ENCODE results near the gene DNAJC5. TPM values are rescaled to one million over a fixed set of nuclear protein-coding genes. Genes with fewer than 3 reads are reported as not detected.

Gene DNAJC5
- total RNA-seq, 6 donors from 2014 or later = 44.6 to 66.0 (median 60.7) TPM

GRCh38 chr20:63947638-63948456, 52.9 kb downstream of the DNAJC5 start:
- ATAC-seq (ENCODE audit: low FRiP score in 2 of 2) (no peak), DNase-seq (peak in 1 of 2 donors; percentile 69)
- H3K4me1 ChIP-seq = peaks cover 54 to 71% (median 63%) of the 10 kb centered on the region in 4 donors
- WGBS, 2 donors = 55% methylated on average over 16 to 27 of the region's 27 CpGs
- no peaks in the 10 kb centered on the region for H3K9me3 ChIP-seq
- peak overlapping the region in 3 of 4 donors; percentile 69 to 91 (median 87) for H3K27ac ChIP-seq
- H3K4me3 ChIP-seq = peak overlapping the region in 2 of 4 donors; percentile 2 to 15
- peaks cover 0 to 44% (median 32%) of the 10 kb centered on the region in 4 donors for H3K36me3 ChIP-seq
- no peaks in the 10 kb centered on the region for H3K27me3 ChIP-seq
- peak; percentile 24 to 43 for TF ChIP-seq POLR2AphosphoS5 (IDR thresholded peaks at IDR 0.05)
- TF ChIP-seq, protein P1, sequence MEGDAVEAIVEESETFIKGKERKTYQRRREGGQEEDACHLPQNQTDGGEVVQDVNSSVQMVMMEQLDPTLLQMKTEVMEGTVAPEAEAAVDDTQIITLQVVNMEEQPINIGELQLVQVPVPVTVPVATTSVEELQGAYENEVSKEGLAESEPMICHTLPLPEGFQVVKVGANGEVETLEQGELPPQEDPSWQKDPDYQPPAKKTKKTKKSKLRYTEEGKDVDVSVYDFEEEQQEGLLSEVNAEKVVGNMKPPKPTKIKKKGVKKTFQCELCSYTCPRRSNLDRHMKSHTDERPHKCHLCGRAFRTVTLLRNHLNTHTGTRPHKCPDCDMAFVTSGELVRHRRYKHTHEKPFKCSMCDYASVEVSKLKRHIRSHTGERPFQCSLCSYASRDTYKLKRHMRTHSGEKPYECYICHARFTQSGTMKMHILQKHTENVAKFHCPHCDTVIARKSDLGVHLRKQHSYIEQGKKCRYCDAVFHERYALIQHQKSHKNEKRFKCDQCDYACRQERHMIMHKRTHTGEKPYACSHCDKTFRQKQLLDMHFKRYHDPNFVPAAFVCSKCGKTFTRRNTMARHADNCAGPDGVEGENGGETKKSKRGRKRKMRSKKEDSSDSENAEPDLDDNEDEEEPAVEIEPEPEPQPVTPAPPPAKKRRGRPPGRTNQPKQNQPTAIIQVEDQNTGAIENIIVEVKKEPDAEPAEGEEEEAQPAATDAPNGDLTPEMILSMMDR (IDR thresholded peaks at IDR 0.05) = no peak

- DNase-seq (peak in 1 of 2 donors; percentile 63), ATAC-seq (ENCODE audit: low FRiP score in 2 of 2) (no peak)
- no peak overlapping the region for H3K4me3 ChIP-seq
- H3K36me3 ChIP-seq = peaks cover 0 to 14% (median 7%) of the 10 kb centered on the region in 4 donors
- peak overlapping the region; percentile 65 to 91 (median 76) for H3K27ac ChIP-seq
- peaks cover 72 to 86% (median 74%) of the 10 kb centered on the region in 4 donors for H3K4me1 ChIP-seq
- H3K27me3 ChIP-seq = no peaks in the 10 kb centered on the region
- WGBS, 2 donors = 85 to 88% methylated on average over 6 to 20 of the region's 20 CpGs
- TF ChIP-seq POLR2A (IDR thresholded peaks at IDR 0.05) (no peak), POLR2AphosphoS5 (IDR thresholded peaks at IDR 0.05) (no peak), EP300 (IDR thresholded peaks at IDR 0.05) (no peak)
- TF ChIP-seq, protein P1 (IDR thresholded peaks at IDR 0.05) = no peak
- no peaks in the 10 kb centered on the region for H3K9me3 ChIP-seq
Measured at GRCh38 chr20:63950701-63951397, 55.9 kb downstream of the DNAJC5 start.

- ATAC-seq (ENCODE audit: low FRiP score in 2 of 2) (no peak), DNase-seq (peak in 1 of 2 donors; percentile 42)
- Histone ChIP-seq H3K27ac (peak overlapping the region in 3 of 4 donors; percentile 65 to 91 (median 87)), H3K27me3 (no peaks in the 10 kb centered on the region), H3K4me1 (peaks cover 72 to 88% (median 74%) of the 10 kb centered on the region in 4 donors), H3K9me3 (no peaks in the 10 kb centered on the region), H3K36me3 (peaks cover 0 to 6% (median 2%) of the 10 kb centered on the region in 4 donors), H3K4me3 (no peak overlapping the region)
- TF ChIP-seq POLR2AphosphoS5 (IDR thresholded peaks at IDR 0.05) (no peak), POLR2A (IDR thresholded peaks at IDR 0.05) (no peak), EP300 (IDR thresholded peaks at IDR 0.05) (no peak)
- TF ChIP-seq, protein P1 (IDR thresholded peaks at IDR 0.05) = no peak
- 67 to 71% methylated on average over 1 to 15 of the region's 17 CpGs for WGBS, 2 donors
Measured at GRCh38 chr20:63951398-63952209, 56.7 kb downstream of the DNAJC5 start.

GRCh38 chr20:63952210-63952535, 57.2 kb downstream of the DNAJC5 start:
- Histone ChIP-seq H3K9me3 (no peaks in the 10 kb centered on the region), H3K27ac (peak overlapping the region in 3 of 4 donors; percentile 65 to 91 (median 87)), H3K4me1 (peaks cover 76 to 92% (median 79%) of the 10 kb centered on the region in 4 donors), H3K4me3 (no peak overlapping the region), H3K27me3 (no peaks in the 10 kb centered on the region), H3K36me3 (peaks cover 0 to 6% (median 2%) of the 10 kb centered on the region in 4 donors)
- 90% methylated on average over 2 to 13 of the region's 15 CpGs for WGBS, 2 donors
- no peak for TF ChIP-seq POLR2A (IDR thresholded peaks at IDR 0.05)
- TF ChIP-seq POLR2AphosphoS5 (IDR thresholded peaks at IDR 0.05) = no peak
- TF ChIP-seq, protein P1 (IDR thresholded peaks at IDR 0.05) = no peak
- no peak for TF ChIP-seq EP300 (IDR thresholded peaks at IDR 0.05)
- DNase-seq = peak in 1 of 2 donors; percentile 73
- no peak for ATAC-seq (ENCODE audit: low FRiP score in 2 of 2)

Measured in upper lobe of left lung (tissue), 6 donors.